HG03060 (cell line): ENCODE results near the gene KCNJ14.

ENCODE experiments used
- ATAC-seq: cut with Tn5 transposase; IDR thresholded peaks from one replicate; pipeline ENCODE4 v1.9.1; 2021; ENCODE audit warnings: low read depth, moderate number of reproducible peaks; ENCODE audit not compliant: unreplicated experiment

KCNJ14 gene

DNA sequence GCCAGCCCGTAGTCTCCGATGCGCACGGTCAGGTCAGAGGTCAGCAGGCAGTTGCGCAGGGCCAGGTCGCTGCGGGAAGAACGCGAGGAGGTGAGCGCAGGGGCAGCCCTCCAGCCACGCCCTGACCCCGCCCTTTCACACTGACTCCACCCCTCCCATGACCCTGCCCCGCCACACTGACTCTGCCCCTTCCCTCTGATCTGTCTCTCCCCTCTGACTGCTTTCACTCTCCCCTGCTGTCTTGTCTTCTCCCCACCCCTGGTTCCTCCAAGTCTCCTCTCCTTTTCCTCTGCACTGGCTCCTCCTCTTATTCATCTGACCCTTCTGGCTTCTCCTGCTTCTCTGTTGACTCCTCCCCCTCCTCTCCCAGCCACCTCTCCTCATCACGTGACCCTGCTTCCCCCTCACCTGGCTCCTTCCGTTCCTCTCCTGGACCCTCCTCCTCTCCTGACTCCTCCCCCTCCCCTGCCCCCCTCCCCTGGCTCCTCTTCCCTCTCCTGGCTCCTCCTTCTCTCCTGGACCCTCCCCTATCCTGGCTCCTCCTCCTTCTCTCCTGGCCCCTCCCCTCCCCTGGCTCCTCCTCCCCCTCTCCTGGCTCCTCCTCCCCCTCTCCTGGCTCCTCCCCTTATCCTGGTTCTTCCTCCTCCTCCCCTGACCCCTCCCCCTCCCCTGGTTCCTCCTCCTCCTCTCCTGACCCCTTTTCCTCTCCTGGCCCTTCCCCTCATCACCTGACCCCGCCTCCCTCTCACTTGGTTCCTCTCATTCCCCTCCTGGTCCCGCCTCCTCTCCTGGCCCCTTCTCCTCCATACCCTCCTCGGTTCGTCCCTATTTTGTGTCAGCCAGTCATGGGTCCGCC lies 46.3 kb downstream of the KCNJ14 start:
- ATAC-seq, result no peak

DNA sequence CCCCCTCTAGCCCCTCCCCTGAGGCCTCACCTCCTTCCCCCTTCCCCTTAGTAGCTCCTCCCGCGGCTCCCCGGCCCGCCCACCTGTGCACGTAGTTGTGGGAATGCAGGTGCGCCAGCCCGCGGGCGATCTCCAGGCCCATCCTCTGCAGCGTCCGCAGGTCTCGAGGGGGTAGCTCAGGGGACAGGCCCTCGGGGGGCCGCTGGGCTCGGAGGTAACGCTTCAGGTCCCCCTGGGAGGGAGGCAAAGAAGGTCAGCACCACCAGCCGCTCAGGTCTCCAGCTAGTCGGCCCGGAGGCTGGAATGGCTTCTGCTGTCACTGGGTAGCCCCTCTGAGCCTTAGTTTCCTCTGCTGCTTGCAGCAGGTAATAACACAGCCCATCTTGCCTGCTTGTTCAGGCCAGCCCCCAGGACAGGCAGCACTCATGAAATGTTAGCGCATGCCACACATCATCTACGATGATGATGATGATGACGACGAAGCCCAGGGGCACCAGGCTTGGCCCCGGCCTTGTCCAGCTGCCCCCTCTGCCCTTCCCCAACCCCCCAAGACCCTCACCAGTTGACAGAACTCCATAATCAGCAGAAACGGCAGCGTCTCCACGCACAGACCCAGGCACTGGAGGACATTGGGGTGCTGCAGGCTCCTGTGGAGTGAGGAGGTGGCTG lies 47.1 kb downstream of the KCNJ14 start:
- ATAC-seq, result no peak

GRCh38 chr19:48506138-48506733 lies 50.9 kb downstream of the KCNJ14 start:
- ATAC-seq, result no peak

DNA sequence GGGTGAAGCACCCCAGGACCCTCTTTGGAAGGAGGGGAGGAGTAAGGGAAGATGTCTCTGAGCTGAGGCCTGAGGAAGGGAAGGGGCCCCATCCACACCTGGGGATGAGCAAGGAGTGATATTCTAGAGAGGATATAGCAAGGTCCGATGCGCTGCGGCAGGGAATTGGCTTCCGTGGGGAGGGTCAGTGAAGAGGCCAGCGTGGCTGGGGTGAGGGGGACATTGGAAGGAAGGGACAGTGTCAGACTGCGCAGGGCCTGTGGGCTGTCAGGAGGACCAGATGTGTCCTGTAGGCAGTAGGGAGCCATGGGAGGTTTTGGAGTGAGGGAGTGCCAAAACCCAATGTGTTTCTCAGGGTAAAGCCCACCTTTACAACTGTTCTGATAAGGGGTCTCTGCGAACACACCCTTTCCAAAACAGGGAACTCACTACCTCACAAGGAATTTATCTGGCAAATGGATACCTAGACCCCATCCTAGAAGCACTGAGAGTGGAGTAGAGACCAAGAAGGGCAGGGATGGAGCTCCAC lies 52.6 kb downstream of the KCNJ14 start:
- ATAC-seq, result no peak

GRCh38 chr19:48508729-48509411 lies 53.5 kb downstream of the KCNJ14 start:
- no peak for ATAC-seq

GRCh38 chr19:48509467-48510194 lies 54.3 kb downstream of the KCNJ14 start:
- ATAC-seq, result no peak

GRCh38 chr19:48510421-48511268 lies 55.3 kb downstream of the KCNJ14 start:
- no peak for ATAC-seq

DNA sequence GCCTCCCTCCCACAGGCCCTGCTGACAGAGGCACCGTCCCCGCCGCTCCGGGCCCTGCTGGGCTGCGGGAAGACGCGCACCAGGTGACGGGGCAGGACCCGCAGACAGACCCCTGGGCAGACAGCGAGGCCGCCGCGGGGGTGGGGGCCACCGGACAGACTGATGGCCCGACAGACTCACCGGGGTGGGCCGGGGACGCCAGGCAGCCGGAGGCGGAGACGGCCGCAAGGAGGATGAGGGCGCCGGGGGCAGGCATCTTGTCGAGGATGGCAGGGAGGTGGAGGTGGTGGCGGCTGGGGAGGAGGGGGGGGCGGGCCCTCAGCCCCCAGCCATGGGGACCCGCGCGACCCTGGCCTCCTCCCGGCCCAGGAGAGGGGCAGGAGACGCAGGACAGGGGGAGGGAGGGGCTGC lies 56.0 kb downstream of the KCNJ14 start:
- no peak for ATAC-seq

DNA sequence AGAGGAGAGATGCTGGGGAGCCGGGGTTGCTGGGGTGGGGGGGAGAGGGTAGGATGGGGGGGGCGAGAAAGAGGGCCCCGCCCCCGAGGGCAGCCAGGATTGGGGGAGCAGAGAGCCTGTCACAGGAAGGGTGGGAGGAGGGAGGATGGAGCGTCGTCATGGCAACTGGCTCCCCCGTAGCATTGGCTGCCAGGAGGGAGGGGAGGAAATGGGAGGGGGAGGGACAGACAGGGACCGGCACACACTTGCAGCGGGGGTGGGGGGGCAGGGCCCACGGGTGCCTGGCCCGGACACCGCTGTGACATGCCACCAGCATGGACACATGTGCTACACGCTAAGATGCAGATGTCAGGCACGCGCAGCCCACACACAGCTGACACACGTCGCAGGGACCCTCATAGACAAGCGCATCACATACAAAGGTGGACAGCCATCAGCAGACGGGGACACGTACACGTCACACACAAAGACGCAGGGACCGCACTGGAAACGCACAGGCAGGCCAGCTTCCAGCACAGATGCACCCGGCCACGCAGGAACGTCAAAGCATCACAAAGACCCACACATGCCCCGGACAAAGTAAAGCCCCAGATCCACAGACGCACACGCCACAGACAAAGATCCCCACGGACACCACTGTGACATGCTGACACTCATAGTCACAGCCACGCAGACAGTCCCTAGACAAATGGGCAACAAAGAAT lies 56.6 kb downstream of the KCNJ14 start, which contains the start of gene LMTK3:
Gene LMTK3 (minus strand): TSS at position 36 of the 704 bp plus-strand sequence. CDS start 259 bp downstream, outside the sequence.
- ATAC-seq, result no peak

GRCh38 chr19:48512504-48513288 lies 57.3 kb downstream of the KCNJ14 start:
- no peak for ATAC-seq

DNA sequence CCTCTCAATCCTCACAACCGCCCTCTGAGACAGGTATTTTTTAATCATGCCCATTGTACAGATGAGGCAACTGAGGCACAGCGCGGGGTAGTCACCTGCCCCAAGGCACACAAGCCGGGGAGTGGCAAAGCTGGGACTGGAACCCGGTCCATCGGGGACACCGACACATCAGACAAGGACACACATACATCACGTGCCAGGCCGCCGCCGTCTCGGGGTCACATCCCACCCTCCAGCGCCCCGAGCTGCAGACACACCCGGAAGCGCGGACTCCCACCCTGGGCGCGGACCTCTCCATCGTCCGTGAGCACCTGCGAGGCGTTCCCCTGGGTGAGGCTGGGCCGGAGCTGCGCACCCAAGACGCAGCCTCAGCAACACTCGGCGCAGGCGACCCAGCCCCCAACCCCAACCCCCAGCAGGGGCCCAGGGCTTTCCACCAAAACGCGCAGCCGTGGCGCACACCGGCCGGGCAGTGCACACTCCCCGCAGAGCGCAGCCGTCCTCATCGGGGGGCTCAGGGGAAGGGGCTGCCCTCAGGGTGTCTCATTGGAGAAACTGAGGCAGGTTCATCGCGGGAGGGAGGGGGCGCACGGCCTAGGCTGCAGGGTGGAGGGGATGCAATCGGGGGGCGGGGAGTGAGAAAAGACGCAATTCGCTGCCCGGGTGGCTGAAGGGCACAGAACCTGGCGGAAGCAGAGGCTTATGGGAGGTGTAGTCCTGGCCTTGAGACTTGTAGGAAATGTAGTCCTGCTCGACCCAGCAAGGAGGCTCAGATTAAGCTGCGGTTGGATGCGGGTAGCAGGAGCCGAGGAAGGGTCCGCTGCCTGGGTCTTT lies 58.1 kb downstream of the KCNJ14 start:
- ATAC-seq, result no peak

DNA sequence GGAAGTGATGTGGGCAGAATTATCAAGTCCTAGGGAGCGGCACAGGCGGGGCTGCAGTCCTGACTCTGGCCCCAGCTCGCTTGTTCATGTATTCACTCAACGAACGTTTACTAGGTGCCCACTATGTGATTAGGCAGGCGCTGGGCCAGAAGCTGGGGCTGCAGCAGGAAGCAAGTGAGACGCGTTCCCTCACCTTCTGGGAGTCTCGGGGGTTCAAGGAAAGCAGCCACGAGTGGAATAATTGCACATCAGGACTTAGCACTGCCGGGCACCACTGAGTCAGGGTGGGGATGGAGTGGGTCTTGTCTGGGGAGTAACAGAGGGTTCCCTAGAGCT lies 58.7 kb downstream of the KCNJ14 start:
- ATAC-seq, result no peak

- ATAC-seq, result no peak
Measured at GRCh38 chr19:48516536-48516935, 61.2 kb downstream of the KCNJ14 start.
